ENCODE results near the gene BICDL2.

DNA sequence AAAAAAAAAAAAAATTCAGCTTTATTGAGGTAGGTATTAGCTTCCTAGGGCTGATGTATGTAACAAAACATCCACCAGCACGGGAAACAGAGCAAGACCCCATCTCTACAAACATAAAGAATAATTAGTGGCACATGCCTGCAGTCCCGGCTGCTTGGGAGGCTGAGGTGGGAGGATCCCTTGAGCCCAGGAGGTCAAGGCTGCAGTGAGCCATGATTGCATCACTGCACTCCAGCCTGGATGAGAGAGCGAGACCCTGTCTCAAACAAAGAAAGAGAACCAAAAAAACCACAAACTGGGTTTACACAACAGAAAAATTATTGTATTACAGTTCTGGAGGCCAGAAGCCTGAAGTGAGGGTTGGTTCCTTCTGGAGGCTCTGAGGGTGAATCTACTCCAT lies 5.6 kb upstream of the BICDL2 start:
- TF ChIP-seq POLR2A (IDR thresholded peaks at IDR 0.05; ENCODE audit: low read depth) (no peak), POLR2AphosphoS5 (IDR thresholded peaks at IDR 0.05) (no peak)
- TF ChIP-seq, protein P1, sequence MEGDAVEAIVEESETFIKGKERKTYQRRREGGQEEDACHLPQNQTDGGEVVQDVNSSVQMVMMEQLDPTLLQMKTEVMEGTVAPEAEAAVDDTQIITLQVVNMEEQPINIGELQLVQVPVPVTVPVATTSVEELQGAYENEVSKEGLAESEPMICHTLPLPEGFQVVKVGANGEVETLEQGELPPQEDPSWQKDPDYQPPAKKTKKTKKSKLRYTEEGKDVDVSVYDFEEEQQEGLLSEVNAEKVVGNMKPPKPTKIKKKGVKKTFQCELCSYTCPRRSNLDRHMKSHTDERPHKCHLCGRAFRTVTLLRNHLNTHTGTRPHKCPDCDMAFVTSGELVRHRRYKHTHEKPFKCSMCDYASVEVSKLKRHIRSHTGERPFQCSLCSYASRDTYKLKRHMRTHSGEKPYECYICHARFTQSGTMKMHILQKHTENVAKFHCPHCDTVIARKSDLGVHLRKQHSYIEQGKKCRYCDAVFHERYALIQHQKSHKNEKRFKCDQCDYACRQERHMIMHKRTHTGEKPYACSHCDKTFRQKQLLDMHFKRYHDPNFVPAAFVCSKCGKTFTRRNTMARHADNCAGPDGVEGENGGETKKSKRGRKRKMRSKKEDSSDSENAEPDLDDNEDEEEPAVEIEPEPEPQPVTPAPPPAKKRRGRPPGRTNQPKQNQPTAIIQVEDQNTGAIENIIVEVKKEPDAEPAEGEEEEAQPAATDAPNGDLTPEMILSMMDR (IDR thresholded peaks at IDR 0.05) = no peak

All from esophagus muscularis mucosa (tissue), 3 donors.